ENCODE results near the gene TRPT1.

DNA sequence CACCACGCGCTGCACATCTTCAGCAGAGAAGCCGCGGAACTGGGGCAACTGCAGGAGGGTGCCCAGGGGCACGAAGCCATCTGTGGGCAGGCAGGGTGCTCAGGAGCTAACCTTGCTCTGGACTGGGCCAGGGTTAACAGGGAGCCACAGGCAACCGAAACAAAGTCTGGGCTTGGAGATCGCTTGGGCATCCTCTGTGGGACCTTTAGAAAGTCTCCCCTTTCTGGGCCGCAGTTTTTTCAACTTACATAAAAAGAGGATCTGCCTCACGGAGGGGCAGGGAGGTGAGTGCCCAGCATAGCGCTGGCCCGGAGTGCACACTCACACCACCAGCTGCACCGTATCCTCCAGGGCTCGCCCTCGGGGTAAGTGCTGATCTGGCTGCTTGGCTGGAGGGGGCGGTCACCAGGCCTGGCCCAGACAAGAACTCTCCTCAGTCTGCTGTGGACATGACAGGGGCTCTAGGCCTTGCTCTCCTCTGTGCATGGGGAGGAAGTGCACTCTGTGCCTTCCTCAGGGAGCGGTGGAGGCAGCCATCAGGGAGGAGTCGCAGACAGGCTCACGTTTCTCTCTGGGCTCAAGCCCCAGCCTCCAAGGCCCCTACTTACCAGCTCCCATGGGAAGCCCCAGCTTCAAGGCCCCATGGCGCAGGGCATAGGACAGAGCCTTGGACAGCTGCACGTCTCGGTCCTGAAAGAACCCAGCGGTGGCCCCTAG lies 937 bp downstream of the TRPT1 start:
- no peak for TF ChIP-seq BCL11A (tag by site-specific recombination; IDR thresholded peaks at IDR 0.05; ENCODE audit: low read depth)
- TF ChIP-seq ZNF274 (IDR thresholded peaks at IDR 0.05; ENCODE audit: low read length): no peak
- TF ChIP-seq ZNF274 (tag by site-specific recombination; IDR thresholded peaks at IDR 0.05; ENCODE audit: borderline replicate concordance): no peak
- TF ChIP-seq ZNF121 (tag by site-specific recombination; IDR thresholded peaks at IDR 0.05): no peak
- no peak for TF ChIP-seq ZNF701 (tag by site-specific recombination; IDR thresholded peaks at IDR 0.05)
- no peak for TF ChIP-seq ZNF776 (tag by site-specific recombination; IDR thresholded peaks at IDR 0.05; ENCODE audit: borderline replicate concordance)
- no peak for TF ChIP-seq CTCF (tag by site-specific recombination; IDR thresholded peaks at IDR 0.05)
- TF ChIP-seq GLI4 (tag by site-specific recombination; IDR thresholded peaks at IDR 0.05): no peak
- no peak for TF ChIP-seq ZBTB26 (tag by site-specific recombination; optimal IDR thresholded peaks at IDR 0.05)
- TF ChIP-seq ZNF530 (tag by site-specific recombination; IDR thresholded peaks at IDR 0.05; ENCODE audit: low read depth): no peak
- no peak for TF ChIP-seq ZNF560 (tag by site-specific recombination; IDR thresholded peaks at IDR 0.05; ENCODE audit: borderline replicate concordance)
- TF ChIP-seq BCL11B (tag by site-specific recombination; IDR thresholded peaks at IDR 0.05; ENCODE audit: low read depth): no peak

All from HEK293 (cell line).